OCI-LY1 (cell line): ENCODE measurements around the gene GPATCH3.

Source experiments
- H2AFZ ChIP-seq: fragments of 200-600 bp; sonication (generic), shearing (Covaris generic); 2 replicates; pipeline ENCODE4 v1.6.0; 2014; ENCODE audit warnings: antibody characterized with exemption, mild to moderate bottlenecking, low read length
- H3F3A ChIP-seq: fragments of 200-600 bp; sonication (generic), shearing (Covaris generic); 2 replicates; pipeline ENCODE4 v1.6.0; 2014; ENCODE audit warnings: mild to moderate bottlenecking, antibody characterized with exemption, low read length, moderate library complexity; ENCODE audit not compliant: insufficient read depth
- H3K27ac ChIP-seq: fragments of 200-600 bp; sonication (generic); 2 replicates; pipeline ENCODE4 v1.5.1; 2014; ENCODE audit warnings: low read length, mixed run types, mild to moderate bottlenecking, low read depth; ENCODE audit not compliant: poor library complexity, severe bottlenecking
- H3K27me3 ChIP-seq: fragments of 200-600 bp; sonication (generic); 2 replicates; pipeline ENCODE4 v1.6.0; 2014; ENCODE audit warnings: antibody characterized with exemption, mild to moderate bottlenecking, low read length, moderate library complexity; ENCODE audit not compliant: insufficient read depth
- H3K36me3 ChIP-seq: fragments of 200-600 bp; sonication (generic); 2 replicates; pipeline ENCODE4 v1.6.1; 2014; ENCODE audit warnings: mild to moderate bottlenecking, antibody characterized with exemption, low read length, moderate library complexity, mixed read lengths; ENCODE audit not compliant: insufficient read depth
- H3K4me1 ChIP-seq: fragments of 200-600 bp; sonication (generic); 2 replicates; pipeline ENCODE4 v1.5.1; 2014; ENCODE audit warnings: mild to moderate bottlenecking, low read length, moderate library complexity; ENCODE audit not compliant: insufficient read depth, severe bottlenecking
- H3K4me2 ChIP-seq: fragments of 200-600 bp; sonication (generic), shearing (Covaris generic); 2 replicates; pipeline ENCODE4 v1.6.1; 2014; ENCODE audit warnings: low read length
- H3K4me3 ChIP-seq: fragments of 200-600 bp; sonication (generic); 2 replicates; pipeline ENCODE4 v1.5.1; 2014; ENCODE audit warnings: low read length, low read depth, mild to moderate bottlenecking, mixed read lengths; ENCODE audit not compliant: poor library complexity, severe bottlenecking
- H3K79me2 ChIP-seq: fragments of 200-600 bp; shearing (Covaris generic); 2 replicates; pipeline ENCODE4 v1.6.1; 2016; ENCODE audit warnings: mixed run types, low read length, mixed read lengths; ENCODE audit not compliant: insufficient read depth
- H3K9ac ChIP-seq: fragments of 200-600 bp; sonication (generic), shearing (Covaris generic); 2 replicates; pipeline ENCODE4 v1.6.1; 2014; ENCODE audit warnings: mild to moderate bottlenecking, low read length, mixed read lengths
- H3K9me2 ChIP-seq: fragments of 200-600 bp; sonication (generic), shearing (Covaris generic); 2 replicates; pipeline ENCODE4 v1.6.1; 2014; ENCODE audit warnings: low read depth, mild to moderate bottlenecking, low read length, mixed read lengths
- H3K9me3 ChIP-seq: fragments of 200-600 bp; shearing (Covaris generic); 2 replicates; pipeline ENCODE4 v1.6.1; 2014; ENCODE audit warnings: low read length, mixed read lengths
- H4K20me1 ChIP-seq: fragments of 200-600 bp; sonication (generic), shearing (Covaris generic); 2 replicates; pipeline ENCODE4 v1.6.0; 2016; ENCODE audit warnings: mild to moderate bottlenecking, low read length; ENCODE audit not compliant: insufficient read depth
- EZH2 ChIP-seq: fragments of 200-600 bp; sonication (generic), shearing (Covaris generic); IDR thresholded peaks from 2 replicates; pipeline ENCODE4 v1.8.0; 2017; ENCODE audit warnings: borderline replicate concordance, mixed run types, mild to moderate bottlenecking, antibody characterized with exemption, low read length, moderate library complexity, mixed read lengths
- TF ChIP-seq, protein P1 (sequence below): fragments of 200-600 bp; sonication (generic), shearing (Covaris generic); IDR thresholded peaks from 2 replicates; pipeline ENCODE4 v1.5.1; 2017; ENCODE audit warnings: mild to moderate bottlenecking, antibody characterized with exemption, low read length, moderate library complexity, mixed read lengths

The GPATCH3 gene

GRCh38 chr1:26946270-26946669 is 46.0 kb upstream of the GPATCH3 start:
- Histone ChIP-seq H3K9me2 (no peaks in the 10 kb centered on the region), H3F3A (no peaks in the 10 kb centered on the region), H3K9ac (no peak overlapping the region), H2AFZ (no peak overlapping the region), H3K4me1 (no peaks in the 10 kb centered on the region), H3K36me3 (peaks cover 56% of the 10 kb centered on the region), H3K79me2 (no peaks in the 10 kb centered on the region), H3K27me3 (no peaks in the 10 kb centered on the region), H3K4me2 (no peak overlapping the region), H3K4me3 (no peak overlapping the region), H4K20me1 (no peaks in the 10 kb centered on the region), H3K9me3 (no peaks in the 10 kb centered on the region), H3K27ac (no peak overlapping the region)
- no peak for TF ChIP-seq EZH2
- TF ChIP-seq, protein P1, sequence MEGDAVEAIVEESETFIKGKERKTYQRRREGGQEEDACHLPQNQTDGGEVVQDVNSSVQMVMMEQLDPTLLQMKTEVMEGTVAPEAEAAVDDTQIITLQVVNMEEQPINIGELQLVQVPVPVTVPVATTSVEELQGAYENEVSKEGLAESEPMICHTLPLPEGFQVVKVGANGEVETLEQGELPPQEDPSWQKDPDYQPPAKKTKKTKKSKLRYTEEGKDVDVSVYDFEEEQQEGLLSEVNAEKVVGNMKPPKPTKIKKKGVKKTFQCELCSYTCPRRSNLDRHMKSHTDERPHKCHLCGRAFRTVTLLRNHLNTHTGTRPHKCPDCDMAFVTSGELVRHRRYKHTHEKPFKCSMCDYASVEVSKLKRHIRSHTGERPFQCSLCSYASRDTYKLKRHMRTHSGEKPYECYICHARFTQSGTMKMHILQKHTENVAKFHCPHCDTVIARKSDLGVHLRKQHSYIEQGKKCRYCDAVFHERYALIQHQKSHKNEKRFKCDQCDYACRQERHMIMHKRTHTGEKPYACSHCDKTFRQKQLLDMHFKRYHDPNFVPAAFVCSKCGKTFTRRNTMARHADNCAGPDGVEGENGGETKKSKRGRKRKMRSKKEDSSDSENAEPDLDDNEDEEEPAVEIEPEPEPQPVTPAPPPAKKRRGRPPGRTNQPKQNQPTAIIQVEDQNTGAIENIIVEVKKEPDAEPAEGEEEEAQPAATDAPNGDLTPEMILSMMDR, result no peak

DNA sequence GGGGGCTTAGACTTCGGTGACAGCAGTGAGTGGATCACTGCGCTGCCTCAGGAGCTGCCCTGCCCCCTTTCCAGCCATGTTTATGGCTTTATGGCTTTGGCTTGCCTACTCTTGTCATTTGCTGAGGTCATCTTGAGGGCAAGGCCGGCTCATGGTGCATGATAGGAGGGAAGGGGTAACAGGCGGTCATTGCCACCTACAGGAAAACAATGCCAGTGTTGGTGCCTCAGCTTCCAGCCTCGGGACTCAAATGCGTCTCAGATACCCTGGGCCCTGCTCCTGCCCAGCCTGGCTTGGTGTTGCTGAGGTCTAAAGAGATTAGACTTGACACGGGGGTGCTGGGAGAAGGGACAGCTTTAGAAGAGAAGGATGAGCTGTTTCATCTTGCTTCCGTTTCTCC is 45.5 kb upstream of the GPATCH3 start:
- no peak overlapping the region for H3K4me3 ChIP-seq
- peaks cover 59% of the 10 kb centered on the region for H3K36me3 ChIP-seq
- no peak overlapping the region for H3K9ac ChIP-seq
- no peaks in the 10 kb centered on the region for H3K27me3 ChIP-seq
- H4K20me1 ChIP-seq, result no peaks in the 10 kb centered on the region
- no peaks in the 10 kb centered on the region for H3K4me1 ChIP-seq
- H3K27ac ChIP-seq, result no peak overlapping the region
- no peaks in the 10 kb centered on the region for H3F3A ChIP-seq
- H3K9me2 ChIP-seq, result no peaks in the 10 kb centered on the region
- TF ChIP-seq EZH2, result no peak
- TF ChIP-seq, protein P1, result no peak
- no peaks in the 10 kb centered on the region for H3K9me3 ChIP-seq
- H3K4me2 ChIP-seq, result no peak overlapping the region
- no peak overlapping the region for H2AFZ ChIP-seq
- H3K79me2 ChIP-seq, result no peaks in the 10 kb centered on the region

- H3K79me2 ChIP-seq, result no peaks in the 10 kb centered on the region
- no peaks in the 10 kb centered on the region for H3K4me1 ChIP-seq
- H3K27me3 ChIP-seq, result no peaks in the 10 kb centered on the region
- H3K9ac ChIP-seq, result no peak overlapping the region
- peaks cover 59% of the 10 kb centered on the region for H3K36me3 ChIP-seq
- H3F3A ChIP-seq, result no peaks in the 10 kb centered on the region
- no peaks in the 10 kb centered on the region for H4K20me1 ChIP-seq
- no peak overlapping the region for H2AFZ ChIP-seq
- TF ChIP-seq EZH2, result no peak
- TF ChIP-seq, protein P1, result no peak
- H3K27ac ChIP-seq, result no peak overlapping the region
- H3K9me3 ChIP-seq, result no peaks in the 10 kb centered on the region
- no peak overlapping the region for H3K4me3 ChIP-seq
- H3K4me2 ChIP-seq, result no peak overlapping the region
- no peaks in the 10 kb centered on the region for H3K9me2 ChIP-seq
These were observed 44.9 kb upstream of the GPATCH3 start for GRCh38 chr1:26945138-26945537.
